MM.1S (cell line): ENCODE data around the gene SERPINA10.
"Not testable (repeated sequence)": the region's sequence is repeated elsewhere in the genome, so short reads cannot be mapped to it uniquely, and the experiment has no call there.

Experiments used
- DNase-seq: peaks from one replicate; pipeline ENCODE4 v3.0.0-alpha.2; 2015
- H2AFZ ChIP-seq: fragments of 300-600 bp; sonication (generic); 2 replicates; pipeline ENCODE4 v1.6.0; 2016; ENCODE audit warnings: antibody characterized with exemption, low read length
- H3F3A ChIP-seq: fragments of 300-600 bp; sonication (generic); 2 replicates; pipeline ENCODE4 v1.6.1; 2016; ENCODE audit warnings: mild to moderate bottlenecking, antibody characterized with exemption, low read length, moderate library complexity, mixed read lengths; ENCODE audit not compliant: insufficient read depth
- H3K27ac ChIP-seq: fragments of 300-600 bp; sonication (generic); 2 replicates; pipeline ENCODE4 v1.5.1; 2016; ENCODE audit warnings: mild to moderate bottlenecking, low read length
- H3K27me3 ChIP-seq: fragments of 300-600 bp; sonication (generic); replicated peaks from 2 replicates; pipeline ENCODE4 v1.6.0; 2016; ENCODE audit warnings: low read length; ENCODE audit not compliant: insufficient read depth
- H3K36me3 ChIP-seq: fragments of 300-600 bp; sonication (generic); replicated peaks from 2 replicates; pipeline ENCODE4 v1.6.1; 2016; ENCODE audit warnings: mild to moderate bottlenecking, low read length, mixed read lengths; ENCODE audit not compliant: insufficient read depth
- H3K4me1 ChIP-seq: fragments of 300-600 bp; sonication (generic); 2 replicates; pipeline ENCODE4 v1.6.1; 2016; ENCODE audit warnings: low read length, mixed read lengths
- H3K4me2 ChIP-seq: fragments of 300-600 bp; sonication (generic); 2 replicates; pipeline ENCODE4 v1.6.0; 2016; ENCODE audit warnings: low read depth, low read length
- H3K4me3 ChIP-seq: fragments of 300-600 bp; sonication (generic); 2 replicates; pipeline ENCODE4 v1.5.1; 2016; ENCODE audit warnings: low read length, mixed read lengths
- H3K79me2 ChIP-seq: fragments of 300-600 bp; sonication (generic); 2 replicates; pipeline ENCODE4 v1.6.1; 2016; ENCODE audit warnings: mixed run types, low read length, mixed read lengths
- H3K9ac ChIP-seq: fragments of 300-600 bp; sonication (generic); 2 replicates; pipeline ENCODE4 v1.6.1; 2016; ENCODE audit warnings: low read length, mixed read lengths
- H3K9me2 ChIP-seq: fragments of 300-600 bp; sonication (generic); replicated peaks from 2 replicates; pipeline ENCODE4 v1.6.1; 2016; ENCODE audit warnings: mild to moderate bottlenecking, low read length, mixed read lengths; ENCODE audit not compliant: insufficient read depth
- H3K9me3 ChIP-seq: fragments of 300-600 bp; sonication (generic); replicated peaks from 2 replicates; pipeline ENCODE4 v1.6.1; 2016; ENCODE audit warnings: mild to moderate bottlenecking, low read length, mixed read lengths; ENCODE audit not compliant: insufficient read depth
- H4K20me1 ChIP-seq: fragments of 300-600 bp; sonication (generic); 2 replicates; pipeline ENCODE4 v1.6.1; 2016; ENCODE audit warnings: mild to moderate bottlenecking, low read length, moderate library complexity, mixed read lengths; ENCODE audit not compliant: insufficient read depth
- CTCF ChIP-seq: fragments of 300-600 bp; sonication (generic); IDR thresholded peaks from 2 replicates; pipeline ENCODE4 v1.5.1; 2016; ENCODE audit warnings: antibody characterized with exemption, low read length, mixed read lengths
- EZH2 ChIP-seq: fragments of 300-600 bp; sonication (generic); optimal IDR thresholded peaks from 2 replicates; pipeline ENCODE3; 2017; ENCODE audit warnings: low read depth, mild to moderate bottlenecking, antibody characterized with exemption, low read length, mixed read lengths
- EZH2phosphoT487 ChIP-seq: fragments of 300-600 bp; sonication (generic); IDR thresholded peaks from 2 replicates; pipeline ENCODE4 v1.6.1; 2018; ENCODE audit warnings: antibody characterized with exemption, low read length

The SERPINA10 gene

GRCh38 chr14:94303111-94303510 lies 10.0 kb upstream of the SERPINA10 start:
- H3F3A ChIP-seq: no peaks in the 10 kb centered on the region
- H3K9ac ChIP-seq: no peak overlapping the region
- TF ChIP-seq EZH2phosphoT487 (no peak), CTCF (no peak), EZH2 (no peak)
- no peak overlapping the region for H3K4me3 ChIP-seq
- no peaks in the 10 kb centered on the region for H3K79me2 ChIP-seq
- H3K27ac ChIP-seq: no peak overlapping the region
- DNase-seq: no peak
- H3K27me3 ChIP-seq: no peaks in the 10 kb centered on the region
- H3K4me1 ChIP-seq: no peaks in the 10 kb centered on the region
- H3K4me2 ChIP-seq: no peak overlapping the region
- no peaks in the 10 kb centered on the region for H3K9me3 ChIP-seq
- H4K20me1 ChIP-seq: no peaks in the 10 kb centered on the region
- no peak overlapping the region for H2AFZ ChIP-seq
- H3K36me3 ChIP-seq: no peaks in the 10 kb centered on the region
- H3K9me2 ChIP-seq: no peaks in the 10 kb centered on the region

- DNase-seq: no peak
- Histone ChIP-seq H3K27ac (no peak overlapping the region), H3K36me3 (no peaks in the 10 kb centered on the region), H2AFZ (no peak overlapping the region), H3K4me2 (no peak overlapping the region), H3F3A (no peaks in the 10 kb centered on the region), H3K9me3 (no peaks in the 10 kb centered on the region), H3K27me3 (no peaks in the 10 kb centered on the region), H3K4me1 (no peaks in the 10 kb centered on the region), H3K4me3 (no peak overlapping the region), H3K9me2 (no peaks in the 10 kb centered on the region), H4K20me1 (no peaks in the 10 kb centered on the region), H3K79me2 (no peaks in the 10 kb centered on the region), H3K9ac (no peak overlapping the region)
- TF ChIP-seq EZH2phosphoT487 (no peak), EZH2 (no peak), CTCF (no peak)
Measured at GRCh38 chr14:94298130-94298529, 5.1 kb upstream of the SERPINA10 start.

- not testable (repeated sequence) for H3K4me1 ChIP-seq, H3K27me3 ChIP-seq, H3K79me2 ChIP-seq, H3K4me2 ChIP-seq, H3K27ac ChIP-seq, H3K9me3 ChIP-seq, H2AFZ ChIP-seq, H3K9me2 ChIP-seq, H3K9ac ChIP-seq, H3K36me3 ChIP-seq, H3K4me3 ChIP-seq, DNase-seq, H3F3A ChIP-seq, H4K20me1 ChIP-seq
Measured at GRCh38 chr14:94296181-94296545, 3.1 kb upstream of the SERPINA10 start.

GRCh38 chr14:94295360-94296180 lies 2.5 kb upstream of the SERPINA10 start:
- Histone ChIP-seq H3K9me3 (no peaks in the 10 kb centered on the region), H2AFZ (no peak overlapping the region), H3K9me2 (no peaks in the 10 kb centered on the region), H3K27ac (no peak overlapping the region), H3K36me3 (no peaks in the 10 kb centered on the region), H3K79me2 (no peaks in the 10 kb centered on the region), H3K4me2 (no peak overlapping the region), H3K9ac (no peak overlapping the region), H3F3A (no peaks in the 10 kb centered on the region), H4K20me1 (no peaks in the 10 kb centered on the region), H3K4me1 (no peaks in the 10 kb centered on the region), H3K4me3 (no peak overlapping the region), H3K27me3 (no peaks in the 10 kb centered on the region)
- no peak for DNase-seq
- TF ChIP-seq EZH2: no peak
- TF ChIP-seq CTCF: no peak
- TF ChIP-seq EZH2phosphoT487: no peak
